HG03378 (cell line): Measurements from ENCODE around the gene ANKRD52.
"Not testable (repeated sequence)": the region's sequence is repeated elsewhere in the genome, so short reads cannot be mapped to it uniquely, and the experiment has no call there.

ENCODE experiments used
- ATAC-seq: cut with Tn5 transposase; IDR thresholded peaks from one replicate; pipeline ENCODE4 v1.9.1; 2021; ENCODE audit warnings: mild to moderate bottlenecking, moderate library complexity; ENCODE audit not compliant: unreplicated experiment

Gene ANKRD52

DNA sequence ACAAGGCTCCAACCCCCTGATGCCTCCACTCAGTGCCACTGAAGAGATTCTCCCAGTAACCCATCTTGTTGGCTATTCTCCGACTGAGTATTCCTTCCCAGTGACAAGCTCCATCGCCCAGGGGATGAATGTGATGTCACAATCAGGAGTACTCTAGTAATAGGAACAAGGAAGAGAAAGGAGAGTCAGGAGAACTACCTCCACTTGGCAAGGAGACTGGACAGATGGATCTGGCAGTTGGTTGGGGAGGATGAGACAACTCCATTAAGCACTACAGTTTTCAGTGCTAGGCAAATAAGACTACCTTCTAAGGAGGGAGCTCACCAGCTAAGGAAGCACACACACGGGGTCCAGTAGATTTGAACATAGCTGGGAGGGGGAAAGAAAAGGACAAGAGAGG is 41.7 kb downstream of the ANKRD52 start:
- ATAC-seq = no peak

DNA sequence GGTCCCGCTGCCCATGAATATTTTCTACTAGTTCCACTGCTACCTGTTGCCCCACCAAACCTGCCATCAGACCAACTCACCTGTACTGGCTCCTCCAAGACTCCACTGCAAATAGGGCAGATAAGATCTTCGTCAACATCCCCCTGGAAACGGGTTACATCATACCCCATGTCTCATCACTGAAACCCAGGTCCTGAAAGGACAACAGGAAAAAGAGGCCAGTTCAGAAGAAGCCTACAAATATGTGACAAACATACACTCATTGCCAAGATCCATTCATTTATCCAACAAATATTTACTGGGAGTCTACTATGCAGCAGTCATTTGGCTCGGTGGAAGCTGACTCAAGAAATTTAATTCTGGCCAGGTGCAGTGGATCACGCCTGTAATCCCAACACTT is 44.3 kb downstream of the ANKRD52 start:
- no peak for ATAC-seq

DNA sequence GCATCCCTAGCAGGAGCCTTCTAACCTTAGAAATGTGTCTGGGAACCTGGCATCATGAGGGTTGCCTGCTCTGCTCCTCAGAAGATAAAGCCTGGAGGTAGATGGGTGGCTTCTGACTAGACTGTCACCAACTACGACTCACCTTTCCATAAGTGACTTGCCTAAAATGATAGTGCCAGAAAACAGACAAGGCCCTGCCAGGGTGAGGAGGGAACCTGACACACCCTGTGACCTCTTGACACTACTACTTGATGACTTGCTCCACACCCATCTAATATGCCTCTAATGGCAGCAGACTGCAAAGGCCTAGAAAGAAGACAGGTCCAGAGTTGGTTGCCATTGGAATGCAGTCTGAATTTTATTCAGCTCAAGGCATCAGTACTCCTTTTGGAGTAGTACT is 45.8 kb downstream of the ANKRD52 start:
- ATAC-seq = no peak

DNA sequence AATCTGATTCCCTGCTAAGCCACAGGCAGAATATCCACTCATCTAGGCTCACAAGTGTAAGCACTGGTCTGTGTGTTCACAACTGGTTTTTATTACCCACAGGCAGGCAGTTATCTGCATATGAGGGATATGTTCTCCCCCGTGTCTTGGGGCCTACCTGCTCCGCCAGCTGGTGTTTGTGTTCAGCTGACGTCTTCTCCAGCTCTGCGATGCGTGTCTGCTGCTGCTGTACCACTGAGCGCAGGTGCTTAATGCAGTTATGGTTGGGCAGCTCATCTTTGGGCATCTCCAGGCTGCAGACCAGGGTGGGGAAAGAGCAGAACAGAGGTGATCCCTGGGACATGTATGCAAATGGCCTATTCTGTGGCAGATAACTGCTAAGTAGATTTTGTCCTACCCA is 50.2 kb downstream of the ANKRD52 start:
- ATAC-seq = no peak

DNA sequence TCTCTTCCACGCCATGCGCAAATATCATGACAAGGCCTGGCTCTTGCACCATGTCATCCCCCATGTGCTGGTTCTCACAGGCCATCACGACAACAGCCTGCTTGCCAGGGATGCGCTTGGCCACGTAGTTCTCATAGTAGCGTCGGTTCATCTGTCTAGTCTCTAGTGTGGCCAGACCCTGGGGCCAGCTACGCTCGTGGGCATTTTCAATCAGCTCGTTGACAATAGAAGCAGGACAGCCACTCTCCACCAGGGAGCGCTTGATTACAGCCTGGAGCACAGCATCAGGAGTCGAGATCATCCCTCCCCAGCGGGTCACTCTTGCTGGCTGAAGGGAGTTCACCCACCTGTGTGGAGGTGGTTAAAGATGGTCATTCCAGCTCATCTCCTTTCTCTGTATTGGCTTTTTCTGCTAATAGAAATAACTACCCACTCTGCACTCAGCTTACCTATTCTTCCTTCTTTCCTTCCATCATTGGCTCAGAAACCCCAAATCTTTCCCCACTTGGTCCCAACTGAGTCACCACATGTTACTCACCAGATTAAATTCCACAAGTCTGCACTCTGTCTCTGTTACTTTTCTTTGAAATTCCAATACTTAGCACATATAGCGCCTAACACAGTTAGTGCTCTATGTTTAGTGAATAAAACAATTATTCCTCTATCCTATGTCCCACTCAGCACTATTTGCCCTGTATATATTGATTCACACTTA is 51.6 kb downstream of the ANKRD52 start:
- ATAC-seq = no peak

DNA sequence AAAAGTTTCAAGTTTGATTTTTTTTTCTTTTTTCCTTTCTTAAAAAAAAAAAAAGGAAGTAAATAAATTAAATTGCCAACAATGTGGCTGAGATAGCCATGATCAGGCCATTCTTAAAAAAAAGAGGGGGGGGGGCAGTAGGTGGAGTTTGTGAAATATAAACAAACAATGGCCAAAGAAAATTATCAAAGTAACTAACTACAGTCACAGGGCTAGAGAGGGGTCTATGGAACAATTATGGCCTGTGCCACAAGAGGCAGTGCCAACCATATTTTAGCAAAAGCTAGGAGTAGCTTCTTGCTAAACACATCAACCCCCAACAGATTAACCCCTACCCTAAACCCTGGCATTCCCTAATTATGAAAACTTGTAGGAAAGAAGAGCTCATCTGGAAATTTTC is 52.7 kb downstream of the ANKRD52 start:
- ATAC-seq = no peak

DNA sequence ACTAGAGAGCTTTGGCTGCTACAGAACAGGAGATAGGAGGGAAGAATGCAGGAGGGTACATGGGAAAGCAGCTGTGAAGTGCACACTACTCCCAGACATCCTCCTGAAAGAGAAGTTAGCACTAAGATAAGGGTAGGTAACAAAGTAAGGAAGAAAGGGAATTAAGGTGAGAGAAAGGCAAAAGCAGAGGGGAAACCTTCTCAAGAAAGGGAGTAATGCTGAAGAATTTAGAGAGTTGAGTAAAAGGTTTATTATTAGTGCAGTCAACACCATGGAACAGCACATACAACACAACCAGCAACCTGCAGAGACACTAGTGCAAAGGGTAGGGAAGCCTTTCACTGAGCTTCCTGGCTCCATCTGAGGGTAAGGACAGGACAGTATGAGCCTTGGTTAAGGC is 53.9 kb downstream of the ANKRD52 start:
- no peak for ATAC-seq

DNA sequence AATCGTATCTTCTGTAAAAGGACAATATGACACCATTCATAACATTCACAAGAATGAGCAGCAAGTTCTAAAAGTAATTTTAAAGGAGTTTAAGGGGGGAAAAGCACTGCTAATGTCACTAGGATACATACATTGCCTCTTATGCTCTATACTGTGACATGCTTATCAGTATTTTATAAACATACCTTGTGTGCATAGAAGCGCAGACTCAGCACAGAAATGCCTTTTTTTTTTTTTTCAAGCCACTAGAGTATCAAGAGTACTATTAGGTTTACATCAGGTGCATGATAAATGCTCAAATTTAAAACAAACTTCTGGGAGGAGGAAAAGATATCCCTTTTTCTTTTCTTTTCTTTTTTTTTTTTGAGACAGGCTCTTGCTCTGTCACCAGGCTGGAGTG is 55.3 kb downstream of the ANKRD52 start:
- ATAC-seq = no peak

DNA sequence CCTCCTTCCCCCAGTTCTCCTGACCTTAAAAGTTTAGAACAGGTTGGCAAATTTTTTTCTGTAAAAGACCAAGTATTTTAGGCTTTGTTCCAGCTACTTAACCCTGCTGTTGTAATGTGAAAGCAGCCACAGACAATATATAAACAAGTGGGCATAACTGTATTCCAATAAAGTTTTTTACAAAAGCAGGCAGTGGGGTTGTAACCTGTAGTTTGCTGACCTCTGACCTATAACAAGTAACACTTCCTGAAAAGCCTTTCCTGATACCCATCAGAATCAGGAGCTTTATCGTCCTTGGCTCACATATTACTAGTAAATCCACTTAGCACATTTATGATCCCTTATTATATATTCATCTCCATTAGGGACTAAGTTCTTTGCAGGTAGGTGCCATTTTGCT is 55.8 kb downstream of the ANKRD52 start:
- no peak for ATAC-seq

DNA sequence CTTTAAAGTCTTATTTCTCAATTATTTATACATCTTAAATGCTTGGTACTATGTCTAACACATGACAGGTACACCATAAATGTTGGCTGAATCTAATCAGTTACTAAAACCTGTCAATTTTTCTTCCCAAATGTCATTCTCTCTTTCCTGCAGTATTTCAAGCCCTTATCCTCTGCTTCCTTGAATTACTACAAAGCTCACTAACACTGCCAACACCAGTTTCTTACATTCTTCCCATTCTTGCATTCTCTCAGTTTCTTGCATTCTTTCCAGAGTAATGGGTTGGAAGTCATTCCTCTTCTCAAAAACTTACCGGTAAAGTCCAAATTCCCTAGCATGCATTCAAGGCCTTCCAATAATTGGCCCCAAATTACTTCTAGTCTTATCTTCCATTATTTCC is 59.3 kb downstream of the ANKRD52 start:
- ATAC-seq = no peak

DNA sequence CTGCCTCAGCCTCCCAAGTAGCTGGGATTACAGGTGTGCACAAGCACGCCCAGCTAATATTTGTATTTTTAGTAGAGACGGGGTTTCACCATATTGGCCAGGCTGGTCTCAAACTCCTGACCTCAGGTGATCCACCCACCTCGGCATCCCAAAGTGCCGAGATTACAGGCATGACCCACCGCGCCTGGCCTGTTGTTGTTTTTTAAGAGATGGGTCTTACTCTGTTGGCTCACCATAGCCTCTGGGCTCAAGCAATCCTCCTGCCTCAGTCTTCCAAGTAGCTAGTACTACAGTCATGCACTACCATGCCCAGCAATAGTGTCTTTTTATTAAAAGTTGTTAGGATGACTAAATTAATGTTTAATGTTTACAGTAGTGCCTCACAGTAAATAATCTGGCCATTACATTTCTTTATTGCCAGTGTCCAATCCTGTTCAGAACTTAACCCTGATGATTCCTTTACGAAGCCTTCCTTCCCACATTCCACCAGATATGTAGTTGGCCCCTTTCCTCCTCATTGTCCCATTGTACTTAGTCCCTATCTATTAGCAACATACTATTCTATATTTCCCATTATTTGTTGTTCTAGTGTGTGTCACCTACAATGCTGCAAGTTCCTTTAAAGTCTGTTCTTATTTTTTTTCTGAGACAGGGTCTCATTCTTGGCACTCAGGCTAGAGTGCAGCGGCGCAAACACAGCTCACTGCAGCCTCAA is 60.1 kb downstream of the ANKRD52 start:
- no peak for ATAC-seq

DNA sequence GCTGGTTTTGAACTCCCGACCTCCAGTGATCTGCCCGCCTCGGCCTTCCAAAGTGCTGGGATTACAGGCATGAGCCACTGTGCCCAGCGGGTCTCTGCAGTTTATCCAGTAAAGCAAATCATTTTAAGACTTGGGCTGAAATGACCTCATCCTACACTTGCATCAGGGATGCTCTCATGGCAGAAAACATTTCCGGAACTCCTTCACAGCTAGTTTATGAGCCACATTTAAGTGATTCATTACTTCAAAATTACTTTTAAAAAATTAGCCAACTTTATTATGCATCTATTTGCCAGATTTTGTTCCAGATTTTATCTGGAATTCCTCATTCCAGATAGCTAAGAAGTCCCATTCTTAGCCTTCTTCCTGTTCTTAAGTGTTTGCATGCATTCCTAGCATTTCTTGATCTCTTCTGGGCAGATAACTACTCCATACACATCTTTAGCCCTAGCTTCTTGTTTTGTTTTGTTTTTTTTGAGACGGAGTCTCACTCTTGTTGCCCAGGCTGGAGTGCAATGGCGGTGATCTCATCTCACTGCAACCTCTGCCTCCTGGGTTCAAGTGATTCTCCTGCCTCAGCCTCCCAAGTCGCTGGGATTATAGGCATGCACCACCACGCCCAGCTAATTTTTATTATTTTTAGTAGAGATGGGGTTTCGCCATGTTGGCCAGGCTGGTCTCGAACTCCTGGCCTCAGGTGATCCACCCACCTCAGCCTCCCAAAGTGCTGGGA is 61.2 kb downstream of the ANKRD52 start:
- not testable (repeated sequence) for ATAC-seq

DNA sequence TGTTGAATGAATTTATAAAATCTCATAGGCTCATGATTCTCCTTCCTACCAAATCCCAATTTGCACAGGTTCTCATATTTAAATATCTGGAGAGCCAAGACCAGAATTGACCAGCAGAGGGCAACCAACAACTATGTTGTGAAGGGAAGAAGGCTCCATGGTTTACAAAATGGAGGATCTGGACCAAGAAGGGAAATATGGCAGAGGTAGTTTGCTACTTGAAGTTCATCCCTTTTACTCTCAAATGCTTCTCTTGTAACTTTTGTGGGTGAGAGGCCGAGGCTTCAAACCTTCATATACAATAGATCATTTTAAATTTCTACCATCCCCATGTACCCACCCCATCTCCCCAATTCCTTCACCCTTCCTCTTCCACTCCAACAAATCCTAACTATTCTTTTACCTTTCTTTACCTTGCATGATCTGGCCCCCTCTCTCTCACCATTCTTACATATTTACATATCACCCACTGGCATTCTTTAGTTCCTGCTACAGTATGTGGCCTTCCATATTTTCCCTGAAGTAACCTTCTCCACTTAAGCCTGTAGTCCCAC is 65.1 kb downstream of the ANKRD52 start:
- ATAC-seq = no peak

DNA sequence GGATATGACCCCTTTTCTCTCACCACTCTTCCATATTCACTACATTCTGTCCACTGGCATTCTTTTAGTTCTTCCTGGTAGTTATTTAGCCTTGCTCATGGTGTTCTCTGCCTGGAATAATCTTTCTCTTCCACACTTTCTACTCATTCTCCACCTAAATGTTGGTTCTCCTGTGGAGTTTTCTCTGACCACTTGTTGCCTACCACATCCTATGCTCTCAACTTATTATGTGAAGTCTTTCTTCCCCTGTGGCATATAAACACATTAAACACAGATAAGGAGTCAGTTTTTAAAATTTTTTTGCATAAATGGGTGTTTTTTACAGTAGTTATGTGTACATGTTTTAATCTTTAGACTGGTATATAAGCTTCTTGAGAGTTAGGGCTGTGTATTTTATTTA is 65.6 kb downstream of the ANKRD52 start:
- no peak for ATAC-seq

DNA sequence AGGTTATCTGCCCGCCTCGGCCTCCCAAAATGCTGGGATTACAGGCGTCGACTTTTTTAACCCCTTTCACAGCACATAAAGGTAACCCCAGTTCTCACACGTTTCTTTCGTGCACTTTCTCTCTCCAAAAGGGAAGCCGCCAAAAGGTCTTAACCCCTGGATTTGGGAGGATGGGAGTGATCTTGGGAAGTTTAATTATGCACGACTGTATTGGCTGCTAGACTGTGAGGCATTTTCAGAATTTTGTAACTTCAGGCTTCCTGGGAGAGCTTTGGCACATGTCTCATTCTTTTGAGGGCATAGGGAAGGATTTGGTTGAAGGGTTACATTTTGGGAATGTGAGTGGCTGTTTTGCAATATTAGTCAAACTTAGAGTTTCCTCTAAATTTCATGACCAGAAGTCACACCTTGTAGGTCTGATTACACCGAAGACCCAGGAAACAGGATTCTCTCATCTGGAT is 67.5 kb downstream of the ANKRD52 start:
- no peak for ATAC-seq

DNA sequence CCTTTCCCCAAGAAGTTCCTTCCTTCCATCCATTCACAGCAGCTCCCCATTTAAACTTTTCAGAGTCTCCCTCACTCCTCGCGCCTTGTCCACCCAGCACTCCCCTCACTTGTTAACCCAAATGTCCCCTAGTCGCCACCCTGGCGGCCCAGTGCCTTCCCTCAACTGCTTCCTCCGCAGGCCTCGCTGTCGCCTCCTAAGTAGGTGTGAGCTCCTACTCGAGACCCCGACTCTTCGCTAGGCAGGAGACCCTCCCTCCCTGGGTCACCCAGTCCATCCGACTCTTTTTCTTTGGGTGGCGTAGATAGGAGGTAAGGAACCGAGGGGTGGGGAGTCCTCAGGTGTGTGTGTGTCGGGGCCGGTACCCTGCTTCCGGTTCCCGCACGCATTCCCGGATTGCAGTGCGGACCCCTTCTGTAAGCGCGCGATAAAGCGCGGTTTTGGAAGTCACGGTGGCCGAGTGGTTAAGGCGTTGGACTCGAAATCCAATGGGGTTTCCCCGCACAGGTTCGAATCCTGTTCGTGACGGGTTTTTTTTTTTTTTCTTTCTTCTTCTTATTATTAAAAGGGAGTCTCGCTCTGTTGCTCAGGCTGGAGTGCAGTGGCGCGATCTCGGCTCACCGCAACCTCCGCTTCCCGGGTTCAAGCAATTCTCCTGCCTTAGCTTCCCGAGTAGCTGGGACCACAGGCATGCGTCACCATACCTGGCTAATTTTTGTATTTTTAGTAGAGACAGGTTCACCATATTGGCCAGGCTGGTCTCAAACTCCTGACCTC is 68.1 kb downstream of the ANKRD52 start:
- peak; percentile 40 for ATAC-seq

DNA sequence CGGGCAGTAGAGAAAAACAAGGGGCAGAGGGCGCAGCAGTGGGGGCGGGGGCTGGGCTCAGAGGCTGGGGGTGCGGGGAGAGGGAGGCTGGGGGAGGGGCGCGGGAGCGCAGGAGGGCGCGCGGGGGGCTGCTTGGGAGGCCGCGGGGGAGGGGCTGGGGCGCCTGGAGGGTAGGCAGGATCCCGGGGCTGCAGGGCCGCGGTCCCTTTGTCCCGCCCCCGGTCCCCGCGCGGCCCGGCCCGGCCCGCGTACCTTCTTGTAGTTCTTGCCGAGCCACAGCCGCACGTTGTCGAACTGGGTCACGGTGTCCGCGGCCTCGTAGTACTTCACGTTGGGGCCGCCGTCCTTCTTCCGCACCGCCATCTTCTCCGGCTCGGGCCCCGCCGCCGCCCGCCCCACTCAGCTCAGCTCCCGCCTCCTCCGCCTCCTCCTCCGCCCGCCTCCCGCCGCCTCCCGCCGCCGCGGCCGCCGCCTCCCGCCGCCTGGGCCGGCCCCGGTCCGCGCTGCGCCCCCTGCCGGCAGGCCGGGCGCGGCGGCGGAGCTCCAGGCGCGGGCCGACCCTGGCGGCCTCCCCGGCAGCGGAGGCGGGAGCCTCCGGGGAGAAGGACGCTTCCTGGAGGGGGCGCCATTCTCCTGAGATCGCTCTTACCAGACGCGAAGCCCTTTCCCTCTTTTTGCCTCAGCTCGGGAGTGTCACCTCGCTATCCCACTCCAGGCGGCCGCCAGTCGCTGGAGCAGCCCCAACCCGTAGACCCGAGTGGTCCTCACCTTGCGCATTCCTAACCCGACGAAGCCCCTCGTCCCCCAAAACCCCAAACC is 68.9 kb downstream of the ANKRD52 start, which contains the start of gene SMARCC2:
Gene SMARCC2, minus strand, starts transcription at position 385 of the 819 bp plus-strand sequence. Its CDS starts 22 bp downstream, at position 363.
- ATAC-seq = peak; percentile 35

DNA sequence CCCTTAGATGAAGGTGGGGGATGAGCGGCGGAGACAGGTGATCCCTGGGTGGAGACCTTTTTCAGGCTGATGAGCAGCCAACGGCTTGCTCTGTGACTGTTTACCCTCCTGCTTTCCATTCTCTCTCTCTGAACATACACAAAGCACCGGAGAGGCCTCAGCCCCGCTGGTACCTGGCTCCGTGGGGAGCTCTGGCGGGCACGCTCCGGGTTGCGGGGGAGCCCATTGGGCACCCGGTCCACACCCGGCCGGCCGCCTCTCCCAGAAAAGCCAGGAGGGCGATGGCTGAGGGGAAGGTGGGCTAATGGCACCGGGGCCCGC is 69.4 kb downstream of the ANKRD52 start:
- no peak for ATAC-seq

DNA sequence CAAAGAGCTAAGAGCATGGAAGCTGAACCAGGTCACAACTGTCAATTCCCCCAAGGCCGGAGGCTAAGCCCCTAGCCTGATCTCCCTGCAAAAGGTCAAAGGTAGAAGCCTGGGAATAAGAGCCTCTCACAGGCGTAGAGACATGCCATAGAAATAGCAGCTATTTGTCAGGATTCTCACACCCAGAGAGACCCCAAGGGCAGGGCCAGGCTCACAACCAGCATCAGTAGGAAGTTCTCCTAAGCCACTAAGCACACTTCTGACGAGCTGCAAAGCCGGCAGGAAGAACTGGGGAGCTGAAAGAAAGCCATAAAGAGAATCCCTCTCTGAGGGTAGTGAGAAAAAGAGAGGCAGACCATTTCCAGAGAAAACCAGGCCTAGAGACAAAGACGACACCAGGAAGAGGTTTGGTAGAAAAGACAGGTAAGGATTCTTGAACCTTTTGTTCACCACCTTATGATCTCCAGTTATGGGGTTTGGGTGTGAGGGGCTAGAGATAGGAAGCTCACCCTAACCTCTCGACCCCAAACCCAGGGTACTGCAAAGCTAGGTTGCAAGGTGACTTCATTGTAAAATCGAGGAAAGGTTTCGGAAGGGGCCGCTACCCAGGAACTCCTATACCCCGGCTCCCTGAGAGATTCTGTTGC is 69.9 kb downstream of the ANKRD52 start:
- ATAC-seq = no peak
